EL (cell line): ENCODE measurements around the gene KCNT2.
"Not testable (repeated sequence)": the region's sequence is repeated elsewhere in the genome, so short reads cannot be mapped to it uniquely, and the experiment has no call there.

Experiments used
- DNase-seq: peaks from one replicate; pipeline ENCODE4 v3.0.0-alpha.2; 2016

Gene KCNT2

GRCh38 chr1:196590012-196590708, 18.1 kb downstream of the KCNT2 start:
- no peak for DNase-seq

DNA sequence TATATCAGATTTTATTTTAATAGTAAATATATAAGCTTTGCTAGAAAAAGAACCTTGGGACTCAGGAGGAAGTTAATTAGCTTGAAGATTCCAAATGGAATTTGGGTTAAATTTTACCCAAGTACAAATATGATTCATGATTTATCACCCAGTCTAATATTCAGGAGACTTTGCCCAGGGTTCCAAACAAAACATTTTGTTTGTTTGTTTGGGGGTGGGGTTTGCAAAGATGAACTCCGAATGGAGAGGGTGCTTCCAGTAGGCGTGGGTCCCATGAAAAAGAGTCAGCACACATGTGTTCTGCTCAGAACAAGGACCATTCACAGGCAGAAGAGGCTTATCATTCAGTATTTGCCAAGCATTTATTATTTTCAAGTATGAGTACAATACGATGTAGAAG, 23.5 kb downstream of the KCNT2 start:
- DNase-seq: no peak

DNA sequence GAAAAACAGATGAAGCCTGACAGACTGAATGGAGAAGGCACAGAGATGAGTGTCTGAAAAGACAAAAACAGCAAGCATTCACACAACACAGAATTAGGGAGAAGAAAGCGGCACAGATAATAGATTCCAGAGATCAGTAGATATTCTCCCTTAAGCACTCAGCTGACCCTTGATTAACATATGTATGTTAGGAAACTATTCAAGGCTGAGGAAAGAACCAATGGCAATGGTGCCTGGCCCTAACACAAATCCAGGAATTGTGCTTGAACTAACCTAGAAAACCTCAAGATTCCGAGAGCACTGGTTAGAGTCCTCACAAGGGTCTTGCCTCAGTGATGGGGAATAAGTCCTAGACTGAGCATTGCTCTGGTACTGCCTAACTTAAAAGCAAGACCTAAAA, 30.9 kb downstream of the KCNT2 start:
- no peak for DNase-seq

GRCh38 chr1:196573226-196573625, 35.0 kb downstream of the KCNT2 start:
- DNase-seq: no peak

DNA sequence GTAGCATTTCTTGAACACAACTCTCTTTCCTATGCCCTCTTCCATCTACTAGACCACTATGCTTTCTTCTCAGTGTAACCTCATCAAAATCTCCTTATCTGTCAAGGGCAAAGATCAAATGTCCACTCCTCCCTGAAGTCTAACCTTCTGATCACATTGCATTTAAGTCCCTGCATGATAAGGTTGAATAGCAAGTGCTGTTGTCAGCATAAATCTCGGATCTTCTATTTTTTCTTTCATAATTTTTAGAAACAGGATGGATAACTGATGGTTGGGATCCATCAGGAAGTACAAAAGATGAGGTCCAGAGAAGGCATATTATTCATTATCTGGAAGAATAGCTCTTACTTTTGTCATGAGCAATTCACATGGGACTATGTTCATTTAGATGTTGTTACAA, 41.0 kb downstream of the KCNT2 start:
- DNase-seq: no peak

DNA sequence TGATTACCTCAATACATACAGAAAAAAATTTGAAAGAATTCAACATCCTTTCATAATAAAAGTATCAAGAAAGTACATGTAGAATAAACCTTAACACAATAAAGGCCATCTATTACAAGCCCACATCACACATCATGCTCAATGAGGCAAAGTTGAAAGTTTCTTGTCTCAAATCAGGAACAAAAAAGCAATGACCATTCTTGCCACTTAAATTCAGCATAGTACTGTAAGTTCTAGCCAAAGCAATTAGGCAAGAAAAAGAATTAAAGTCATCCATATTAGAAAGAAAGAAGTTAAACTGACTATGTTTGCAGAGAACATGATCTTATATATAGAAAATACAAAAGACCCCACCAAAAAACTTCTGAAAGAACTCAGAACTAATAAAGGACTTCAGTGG, 44.5 kb downstream of the KCNT2 start:
- DNase-seq: no peak

- DNase-seq: no peak
These were observed 48.9 kb downstream of the KCNT2 start for GRCh38 chr1:196559314-196559713.

DNA sequence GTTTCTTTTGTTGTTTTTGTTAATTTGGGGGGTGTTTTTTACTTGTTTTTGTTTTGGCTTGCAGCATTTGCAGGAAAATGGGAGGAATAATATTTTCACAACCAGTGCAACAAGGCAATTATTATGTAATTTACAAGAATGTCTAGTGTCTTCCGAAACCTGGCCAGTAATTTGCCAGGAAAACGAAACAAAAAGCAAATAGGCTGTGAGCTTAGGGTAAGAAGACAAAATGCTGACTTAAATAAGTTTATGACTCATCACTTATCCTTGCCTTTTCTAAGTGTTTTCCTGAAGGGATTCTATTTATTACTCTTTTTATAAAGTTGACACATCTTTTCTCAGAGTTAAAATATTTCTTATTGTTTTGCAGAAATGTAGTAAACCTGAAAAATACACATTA, 49.8 kb downstream of the KCNT2 start:
- peak; percentile 82 for DNase-seq

- no peak for DNase-seq
These were observed 50.4 kb downstream of the KCNT2 start for GRCh38 chr1:196557797-196558196.

DNA sequence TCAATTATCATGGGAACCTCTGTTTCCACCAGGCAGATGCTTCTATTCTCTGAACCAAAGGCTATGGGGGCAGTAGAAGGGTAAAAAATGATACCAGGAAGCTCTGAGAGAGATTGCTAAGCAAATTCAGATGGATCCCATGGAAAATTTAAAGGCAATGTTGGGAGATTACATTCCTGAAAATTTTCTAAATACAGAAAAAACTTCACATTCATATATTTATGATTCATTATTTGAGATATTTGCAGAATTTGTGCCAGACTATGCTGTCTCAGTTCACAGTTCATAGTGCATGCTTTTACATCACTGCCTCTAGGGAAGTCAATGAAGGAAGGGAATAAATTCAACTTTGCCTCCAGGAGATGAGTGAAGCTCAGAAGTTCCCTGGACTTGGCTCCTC, 57.5 kb downstream of the KCNT2 start:
- DNase-seq: peak; percentile 35

- DNase-seq: no peak
These were observed 61.7 kb downstream of the KCNT2 start for GRCh38 chr1:196546272-196547111.

DNA sequence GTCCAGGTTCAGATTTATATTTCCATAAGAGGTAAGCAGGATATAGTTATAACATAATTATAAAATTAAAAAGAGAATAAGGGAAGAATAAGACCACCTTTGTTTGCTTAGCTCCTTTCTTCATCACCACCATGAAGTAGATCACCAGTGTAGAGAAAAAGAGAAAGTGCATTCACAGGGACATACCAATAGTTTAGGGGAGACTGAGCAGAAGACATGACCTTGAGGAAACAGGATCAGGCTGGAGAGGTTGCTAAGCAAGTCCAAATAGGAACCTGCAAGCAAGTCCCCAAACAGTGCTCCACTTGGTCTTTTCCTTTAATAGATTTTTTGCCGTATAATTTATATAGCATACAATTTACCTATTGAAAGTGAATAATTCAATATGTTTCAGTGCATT, 63.0 kb downstream of the KCNT2 start:
- DNase-seq: no peak

DNA sequence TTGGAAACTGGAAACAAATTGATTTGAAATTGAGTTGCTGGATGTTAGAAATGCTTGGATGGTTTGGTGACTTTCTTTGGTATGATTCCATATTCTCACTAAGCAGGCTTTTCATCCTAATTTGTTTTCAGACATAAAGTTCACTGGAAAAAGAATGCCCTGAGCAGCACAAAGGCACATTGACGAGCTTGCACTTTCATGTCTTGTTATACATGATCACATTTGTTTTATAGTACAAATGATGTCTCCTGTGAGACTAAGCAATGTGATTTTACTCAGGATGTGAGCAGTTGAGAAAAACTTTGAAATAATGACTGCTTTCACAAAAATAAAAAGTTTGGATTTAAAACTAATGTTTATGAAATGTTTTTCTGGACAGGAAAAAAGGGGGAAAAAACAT, 63.6 kb downstream of the KCNT2 start:
- DNase-seq: no peak

DNA sequence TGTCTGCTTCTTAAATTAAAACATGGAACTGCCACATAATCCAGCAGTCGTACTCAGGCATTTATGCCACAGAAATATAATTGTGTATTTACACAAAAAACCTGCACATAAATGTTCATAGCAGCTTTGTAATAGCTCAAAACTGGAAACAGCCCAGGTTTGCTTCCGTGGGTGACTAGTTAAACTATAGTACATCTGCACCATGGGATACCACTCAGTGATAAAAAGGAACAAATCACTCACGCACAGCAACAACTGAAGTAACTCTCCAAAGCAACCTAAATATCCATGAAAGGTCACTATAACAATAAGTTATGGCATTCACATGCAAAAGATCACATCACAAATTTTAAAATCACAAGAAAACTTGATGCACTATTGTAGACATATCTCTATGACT, 64.4 kb downstream of the KCNT2 start:
- no peak for DNase-seq

DNA sequence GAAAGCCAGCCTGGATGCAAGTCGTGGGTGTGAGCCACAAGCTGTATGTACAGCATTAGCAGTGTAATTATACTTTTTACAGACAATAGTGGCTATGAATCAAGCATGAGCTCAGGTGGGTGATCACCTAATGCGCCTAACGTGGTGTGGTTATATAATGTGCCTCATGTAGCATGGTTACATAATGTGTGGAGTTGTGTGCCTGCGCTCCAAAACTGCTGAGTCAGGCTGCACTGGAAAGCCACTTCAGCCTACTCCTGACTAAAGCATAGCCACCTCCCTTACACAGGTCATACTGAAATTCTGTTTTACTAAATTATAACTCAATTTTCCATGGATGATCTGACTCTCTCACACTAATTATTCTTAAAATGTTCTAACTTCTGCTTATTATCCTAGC, 69.8 kb downstream of the KCNT2 start:
- no peak for DNase-seq

DNA sequence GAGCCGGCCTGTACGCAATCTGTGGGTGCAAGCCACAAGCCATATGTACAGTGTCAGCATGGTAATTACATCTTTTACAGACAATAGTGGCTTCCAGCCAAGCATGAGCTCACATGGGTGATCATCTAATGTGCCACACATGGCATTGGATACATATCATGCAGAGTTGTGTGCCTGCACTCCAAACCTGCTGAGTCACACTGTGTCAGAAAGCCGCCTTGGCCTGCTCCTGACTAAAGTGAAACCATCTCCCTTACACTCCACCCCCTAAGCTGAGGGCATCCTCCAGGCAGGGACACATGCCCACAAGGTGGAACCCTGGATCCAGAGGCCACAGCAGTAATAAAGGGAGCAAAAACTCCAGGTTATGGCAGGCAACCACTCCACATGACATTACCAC, 72.5 kb downstream of the KCNT2 start:
- peak; percentile 44 for DNase-seq

DNA sequence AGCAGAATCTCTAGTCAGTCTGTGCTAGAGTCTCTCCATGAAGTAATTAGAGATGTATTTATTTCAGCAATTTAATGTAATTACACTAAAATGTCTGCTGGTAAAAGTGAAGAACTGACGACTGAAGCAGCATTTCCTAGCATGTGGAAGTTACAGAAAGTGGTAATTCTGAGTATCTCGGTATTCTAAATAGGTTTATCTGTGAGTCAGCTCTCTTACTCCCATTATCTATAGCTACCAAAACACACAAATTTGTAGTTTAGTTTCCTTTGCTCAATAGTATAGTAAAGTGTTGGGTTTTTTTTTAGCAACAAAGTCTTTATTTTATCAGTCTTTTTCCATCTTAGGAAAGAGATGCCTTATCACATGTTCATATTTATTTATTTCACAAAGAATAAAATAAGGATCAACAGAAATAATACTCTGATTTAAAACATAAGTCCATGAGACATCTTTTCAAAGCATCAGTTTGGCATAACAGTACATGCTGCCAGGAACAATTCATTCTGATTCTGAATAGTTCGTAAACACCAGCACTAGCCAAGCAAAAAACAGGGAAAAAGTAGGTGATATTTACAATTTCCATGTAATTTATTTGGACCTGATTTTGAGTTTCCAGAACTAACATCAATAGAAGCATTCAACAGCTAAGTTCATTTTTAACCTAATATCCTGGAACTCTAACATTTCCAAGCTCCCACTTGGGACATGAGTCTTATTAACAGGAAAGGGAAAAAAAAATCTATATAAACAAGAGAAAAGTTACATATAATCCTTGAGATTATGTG, 76.3 kb downstream of the KCNT2 start:
- no peak for DNase-seq

DNA sequence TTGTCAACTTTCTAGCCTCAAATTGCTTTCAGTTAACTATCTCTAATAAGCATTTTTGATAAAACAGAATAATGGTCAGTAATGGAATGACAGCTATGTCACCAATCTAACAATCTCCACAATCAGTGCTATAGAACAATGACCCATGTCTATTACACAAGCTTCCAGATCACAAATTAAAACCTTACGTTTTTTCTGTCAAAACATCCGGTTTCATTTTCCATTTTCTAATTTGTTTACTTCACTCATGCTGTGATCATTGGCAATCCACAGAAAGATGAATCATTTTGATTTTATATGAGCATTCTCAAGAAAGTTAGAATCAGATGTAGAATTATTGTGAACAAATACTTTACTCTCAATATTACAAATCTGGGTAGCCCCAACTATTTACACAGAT, 80.3 kb downstream of the KCNT2 start:
- DNase-seq: peak; percentile 37

GRCh38 chr1:196522574-196523345, 85.5 kb downstream of the KCNT2 start:
- not testable (repeated sequence) for DNase-seq

DNA sequence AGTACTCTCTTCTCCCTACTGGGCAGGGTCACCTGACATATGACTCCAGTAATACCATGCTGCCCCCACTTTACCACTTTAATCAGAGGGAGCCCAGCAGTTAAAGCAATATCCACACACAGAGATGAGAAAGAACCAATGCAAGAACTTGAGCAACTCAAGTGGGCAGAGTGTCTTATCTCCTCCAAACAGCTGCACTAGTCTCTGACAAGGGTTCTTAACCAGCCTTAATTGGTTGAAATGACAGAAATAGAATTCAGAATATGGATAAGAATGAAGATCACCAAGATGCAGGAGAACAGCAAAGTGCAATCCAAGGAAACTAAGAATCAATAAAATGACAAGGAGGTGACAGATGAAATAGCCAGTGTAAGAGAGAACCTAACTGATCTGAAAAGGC, 91.0 kb downstream of the KCNT2 start:
- DNase-seq: no peak

- DNase-seq: peak; percentile 19
These were observed 91.9 kb downstream of the KCNT2 start for GRCh38 chr1:196516373-196516772.

DNA sequence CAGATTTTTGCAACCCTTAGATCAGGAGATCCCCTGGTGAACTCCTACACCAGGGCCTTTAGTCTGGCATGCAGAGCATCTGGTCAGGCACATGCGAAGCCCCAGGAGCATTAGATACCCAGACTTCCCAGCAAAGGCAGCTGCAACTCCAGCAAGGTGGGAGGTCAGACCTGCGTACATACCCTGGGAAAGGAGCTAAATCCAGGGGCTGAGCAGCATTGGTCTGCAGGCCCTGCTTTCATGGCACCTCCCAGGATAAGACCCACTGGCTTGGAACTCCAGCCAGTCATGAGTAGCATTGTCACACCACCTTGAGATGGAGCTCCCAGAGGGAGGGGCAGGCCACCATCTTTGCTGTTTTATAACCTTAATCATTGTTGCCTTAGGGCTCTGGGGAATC, 92.3 kb downstream of the KCNT2 start:
- no peak for DNase-seq

- DNase-seq: no peak
These were observed 94.4 kb downstream of the KCNT2 start for GRCh38 chr1:196513821-196514220.
